GM23338 (cell line): ENCODE results near the gene TEFM.

Experiments used
- CREB1 ChIP-seq: fragments of 250-450 bp; sonication (Bioruptor Pico); IDR thresholded peaks from 2 replicates; pipeline ENCODE4 v1.5.0; 2020; ENCODE audit warnings: low read depth, mild to moderate bottlenecking, moderate library complexity
- CTCF ChIP-seq, 2 experiments: fragments of 200-600 bp in 1 of 2; sonication (generic) in 1 of 2; conservative IDR thresholded peaks; 2 replicates each; pipeline versions ENCODE4 v1.5.1 to v1.6.1; 2016 to 2017; ENCODE audit warnings: antibody characterized with exemption in 2 of 2, low read depth in 2 of 2, mild to moderate bottlenecking in 2 of 2, moderate library complexity in 1 of 2
- ETS1 ChIP-seq: IDR thresholded peaks from 2 replicates; pipeline ENCODE4 v1.6.1; 2016; ENCODE audit warnings: antibody characterized with exemption
- EZH2 ChIP-seq: fragments of 200-600 bp; sonication (generic); IDR thresholded peaks from one replicate; pipeline ENCODE4 v1.8.0; 2017; ENCODE audit warnings: antibody characterized with exemption, mild to moderate bottlenecking, low read depth; ENCODE audit not compliant: unreplicated experiment
- EZH2phosphoT487 ChIP-seq: fragments of 200-600 bp; sonication (generic); IDR thresholded peaks from one replicate; pipeline ENCODE4 v1.8.1; 2018; ENCODE audit warnings: antibody characterized with exemption; ENCODE audit not compliant: unreplicated experiment
- JUNB ChIP-seq: IDR thresholded peaks from one replicate; pipeline ENCODE4 v1.6.1; 2016; ENCODE audit warnings: antibody characterized with exemption; ENCODE audit not compliant: unreplicated experiment
- NANOG ChIP-seq: IDR thresholded peaks from 2 replicates; pipeline ENCODE4 v1.6.1; 2016; ENCODE audit warnings: antibody characterized with exemption, borderline replicate concordance
- POLR2AphosphoS5 ChIP-seq: IDR thresholded peaks from 2 replicates; pipeline ENCODE4 v1.6.1; 2016; ENCODE audit warnings: antibody characterized with exemption, low read depth
- REST ChIP-seq: IDR thresholded peaks from one replicate; pipeline ENCODE4 v1.6.1; 2018; ENCODE audit warnings: antibody characterized with exemption; ENCODE audit not compliant: unreplicated experiment
- STAT1 ChIP-seq: IDR thresholded peaks from one replicate; pipeline ENCODE4 v1.6.1; 2016; ENCODE audit warnings: antibody characterized with exemption; ENCODE audit not compliant: unreplicated experiment
- ZNF331 ChIP-seq: fragments of 250-450 bp; sonication (Bioruptor Pico); IDR thresholded peaks from 2 replicates; pipeline ENCODE4 v1.5.0; 2020; ENCODE audit warnings: low read depth, mild to moderate bottlenecking, moderate library complexity
- ZNF462 ChIP-seq: fragments of 250-450 bp; sonication (Bioruptor Pico); IDR thresholded peaks from 2 replicates; pipeline ENCODE4 v1.5.0; 2020; ENCODE audit warnings: mild to moderate bottlenecking, moderate library complexity

GRCh38 chr17:30927756-30928155, 21.7 kb upstream of the TEFM start:
- TF ChIP-seq CTCF (conservative IDR thresholded peaks at IDR 0.05; ENCODE audit: low read depth in 2 of 2), result no peak
- no peak for TF ChIP-seq EZH2phosphoT487
- no peak for TF ChIP-seq ETS1
- no peak for TF ChIP-seq REST
- no peak for TF ChIP-seq JUNB
- no peak for TF ChIP-seq EZH2
- TF ChIP-seq ZNF462, result no peak
- no peak for TF ChIP-seq POLR2AphosphoS5
- no peak for TF ChIP-seq ZNF331 (CRISPR knock-in tag)
- no peak for TF ChIP-seq NANOG
- no peak for TF ChIP-seq CREB1 (CRISPR knock-in tag)
- TF ChIP-seq STAT1, result no peak
